Esophagus muscularis mucosa (tissue), 4 donors: ENCODE measurements around the gene CAMK2G. TPM values are rescaled to one million over a fixed set of nuclear protein-coding genes. Genes with fewer than 3 reads are reported as not detected.

Source experiments
- DNase-seq: peaks from one replicate; pipeline ENCODE4 v3.0.0-alpha.2; 2017; ENCODE audit errors: extremely low spot score
- H3K27ac ChIP-seq, 4 donors: fragments of 200-600 bp; sonication (generic); replicated peaks in 1 of 4; 1 replicate in 3 of 4; 2 replicates in 1 of 4; pipeline ENCODE4 v1.5.1; 2016 to 2019; ENCODE audit warnings: mild to moderate bottlenecking in 1 of 4
- H3K27me3 ChIP-seq, 4 donors: fragments of 200-600 bp; sonication (generic); one replicate each; pipeline versions ENCODE4 v1.5.1 to v1.6.0; 2016 to 2019
- H3K36me3 ChIP-seq, 4 donors: fragments of 200-600 bp; sonication (generic); one replicate each; pipeline ENCODE4 v1.5.1; 2016 to 2019
- H3K4me1 ChIP-seq, 4 donors: fragments of 200-600 bp; sonication (generic); one replicate each; pipeline ENCODE4 v1.5.1; 2016 to 2019
- H3K4me3 ChIP-seq, 4 donors: fragments of 200-600 bp; sonication (generic); 1 replicate in 2 of 4; 2 replicates in 2 of 4; pipeline ENCODE4 v1.5.1; 2016 to 2019; ENCODE audit warnings: mild to moderate bottlenecking in 4 of 4, moderate library complexity in 1 of 4
- H3K9me3 ChIP-seq, 4 donors: fragments of 200-600 bp; sonication (generic); 1 replicate in 3 of 4; 2 replicates in 1 of 4; pipeline ENCODE4 v1.5.1; 2016 to 2019
- EP300 ChIP-seq: sonication (generic); formaldehyde crosslinking; IDR thresholded peaks from one replicate; pipeline ENCODE4 v1.6.1; 2017; ENCODE audit warnings: antibody characterized with exemption
- POLR2A ChIP-seq: fragments of 450-650 bp; IDR thresholded peaks from one replicate; pipeline ENCODE4 v1.6.1; 2017; ENCODE audit warnings: antibody characterized with exemption, moderate library complexity, mild to moderate bottlenecking, low read depth
- POLR2AphosphoS5 ChIP-seq, 2 donors: sonication (generic); formaldehyde crosslinking; IDR thresholded peaks; one replicate each; pipeline ENCODE4 v1.6.1; 2017; ENCODE audit warnings: antibody characterized with exemption in 2 of 2
- WGBS: methylation state at CpG from one replicate; pipeline ENCODE4 v1.1.5; 2018; 5-methylcytosine and 5-hydroxymethylcytosine counted together
- intact Hi-C: fragments of 100-400 bp; cut with DNase I; formaldehyde crosslinking; loops from one replicate; pipeline ENCODE4 v1.15.1; 2023
- small RNA-seq, 3 donors: library from RNA; depleted of rRNA; stranded (forward); fragments of <200 nt; gene quantifications; one replicate each; pipeline ENCODE3, GENCODE V24; 2016
- total RNA-seq, 4 donors: library from RNA; depleted of rRNA; stranded (reverse); fragments of >200 nt; gene quantifications; one replicate each; pipeline versions ENCODE4 v1.1.0 to v1.2.1, GENCODE V29; 2016
- TF ChIP-seq, protein P1 (sequence below), 3 experiments: fragments of 200-600 bp in 2 of 3; fragments of 450-650 bp in 1 of 3; sonication (generic) in 2 of 3; IDR thresholded peaks; one replicate each; pipeline ENCODE4 v1.5.1; 2017 to 2019; ENCODE audit warnings: antibody characterized with exemption in 3 of 3, mild to moderate bottlenecking in 2 of 3, moderate library complexity in 1 of 3

CAMK2G gene
- total RNA-seq, 4 donors from 2014 or later = 96.4 to 201 (median 159) TPM

DNA sequence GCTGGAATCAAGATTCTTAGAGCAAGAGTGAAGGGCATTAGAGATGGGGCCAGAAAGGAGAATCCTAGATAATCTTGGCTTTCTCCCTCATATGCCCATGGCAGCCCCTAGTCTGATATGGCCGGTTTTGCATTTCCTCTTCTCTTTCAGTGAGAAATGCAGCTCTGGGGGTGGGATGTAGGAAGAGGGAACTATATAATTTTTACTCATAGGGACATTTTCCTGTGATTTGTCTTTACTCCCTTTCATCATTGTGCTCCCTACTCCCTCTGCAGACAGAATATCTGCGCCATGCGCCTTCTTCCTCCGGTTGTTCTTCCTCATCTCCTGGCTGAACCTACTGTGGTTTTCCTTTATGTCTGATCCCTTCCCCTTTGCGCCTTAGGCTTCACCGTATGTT lies 109.3 kb downstream of the CAMK2G start:
- Histone ChIP-seq H3K4me3 (no peak overlapping the region), H3K27ac (no peak overlapping the region), H3K4me1 (peaks cover 0 to under 1% (median 0%) of the 10 kb centered on the region in 4 donors), H3K36me3 (peaks cover 90 to 100% (median 100%) of the 10 kb centered on the region in 4 donors), H3K27me3 (no peaks in the 10 kb centered on the region), H3K9me3 (no peaks in the 10 kb centered on the region)
- no peak for DNase-seq
- intact Hi-C loops = no loop called here
- 87% methylated on average over 6 of the region's 6 CpGs for WGBS
- TF ChIP-seq, protein P1, sequence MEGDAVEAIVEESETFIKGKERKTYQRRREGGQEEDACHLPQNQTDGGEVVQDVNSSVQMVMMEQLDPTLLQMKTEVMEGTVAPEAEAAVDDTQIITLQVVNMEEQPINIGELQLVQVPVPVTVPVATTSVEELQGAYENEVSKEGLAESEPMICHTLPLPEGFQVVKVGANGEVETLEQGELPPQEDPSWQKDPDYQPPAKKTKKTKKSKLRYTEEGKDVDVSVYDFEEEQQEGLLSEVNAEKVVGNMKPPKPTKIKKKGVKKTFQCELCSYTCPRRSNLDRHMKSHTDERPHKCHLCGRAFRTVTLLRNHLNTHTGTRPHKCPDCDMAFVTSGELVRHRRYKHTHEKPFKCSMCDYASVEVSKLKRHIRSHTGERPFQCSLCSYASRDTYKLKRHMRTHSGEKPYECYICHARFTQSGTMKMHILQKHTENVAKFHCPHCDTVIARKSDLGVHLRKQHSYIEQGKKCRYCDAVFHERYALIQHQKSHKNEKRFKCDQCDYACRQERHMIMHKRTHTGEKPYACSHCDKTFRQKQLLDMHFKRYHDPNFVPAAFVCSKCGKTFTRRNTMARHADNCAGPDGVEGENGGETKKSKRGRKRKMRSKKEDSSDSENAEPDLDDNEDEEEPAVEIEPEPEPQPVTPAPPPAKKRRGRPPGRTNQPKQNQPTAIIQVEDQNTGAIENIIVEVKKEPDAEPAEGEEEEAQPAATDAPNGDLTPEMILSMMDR (IDR thresholded peaks at IDR 0.05) = no peak
- TF ChIP-seq POLR2A (no peak), POLR2AphosphoS5 (IDR thresholded peaks at IDR 0.05) (no peak), EP300 (no peak)

DNA sequence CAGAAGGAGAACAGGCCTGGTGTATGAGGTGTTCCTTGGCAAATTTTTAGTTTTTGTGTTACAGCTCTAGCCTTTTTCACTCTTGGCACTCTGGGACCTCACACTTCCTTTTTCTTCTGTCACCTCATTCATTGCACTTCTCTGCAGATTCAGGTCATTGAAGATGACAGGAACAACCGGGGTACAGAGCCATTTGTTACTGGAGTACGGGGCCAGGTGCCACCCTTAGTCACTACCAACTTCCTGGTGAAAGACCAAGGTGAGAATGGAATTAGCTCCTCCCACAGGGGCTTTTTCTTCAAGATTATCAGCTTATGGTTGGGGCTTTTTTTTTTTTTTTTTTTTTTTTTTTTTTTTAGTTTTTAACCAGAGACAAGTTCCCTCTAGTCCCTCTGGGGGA lies 111.0 kb downstream of the CAMK2G start:
- peaks cover 83 to 100% (median 98%) of the 10 kb centered on the region in 4 donors for H3K36me3 ChIP-seq
- intact Hi-C loops = no loop called here
- peaks cover 0 to 4% (median 2%) of the 10 kb centered on the region in 4 donors for H3K4me1 ChIP-seq
- no peak overlapping the region for H3K4me3 ChIP-seq
- 83% methylated on average over 2 of the region's 2 CpGs for WGBS
- H3K27me3 ChIP-seq = no peaks in the 10 kb centered on the region
- H3K9me3 ChIP-seq = no peaks in the 10 kb centered on the region
- no peak overlapping the region for H3K27ac ChIP-seq
- no peak for TF ChIP-seq EP300
- TF ChIP-seq, protein P1 (IDR thresholded peaks at IDR 0.05) = no peak
- TF ChIP-seq POLR2A = no peak
- no peak for TF ChIP-seq POLR2AphosphoS5 (IDR thresholded peaks at IDR 0.05)
- no peak for DNase-seq

DNA sequence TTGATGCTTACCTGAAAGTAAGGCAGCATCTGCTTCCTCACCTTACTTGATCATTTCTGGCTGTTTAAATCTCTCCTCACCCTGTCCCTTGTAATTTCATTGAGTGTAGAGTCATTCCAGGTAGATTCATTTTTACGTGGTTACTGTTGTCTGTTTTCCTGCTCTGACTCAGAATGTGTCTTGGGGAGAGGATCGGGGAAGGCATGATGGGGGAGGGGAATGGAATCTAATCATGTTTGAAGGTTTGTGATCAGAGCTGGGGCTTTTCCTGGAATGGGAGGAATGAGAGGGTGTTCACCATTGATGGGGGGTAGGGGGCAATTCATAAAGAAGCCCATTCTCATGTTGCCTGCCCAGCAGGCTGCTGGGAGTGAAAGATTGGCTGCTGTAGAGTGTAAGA lies 111.4 kb downstream of the CAMK2G start:
- no peaks in the 10 kb centered on the region for H3K9me3 ChIP-seq
- peaks cover 0 to 4% (median 2%) of the 10 kb centered on the region in 4 donors for H3K4me1 ChIP-seq
- peaks cover 81 to 97% (median 93%) of the 10 kb centered on the region in 4 donors for H3K36me3 ChIP-seq
- no peak overlapping the region for H3K27ac ChIP-seq
- TF ChIP-seq, protein P1 (IDR thresholded peaks at IDR 0.05) = no peak
- no peak for TF ChIP-seq POLR2A
- intact Hi-C loops = no loop called here
- no peaks in the 10 kb centered on the region for H3K27me3 ChIP-seq
- H3K4me3 ChIP-seq = no peak overlapping the region
- WGBS = 64% methylated on average over 2 of the region's 2 CpGs
- DNase-seq = no peak

Small RNA genes lying within 50 kb of the gene (small RNA-seq; reads per million reads assigned to genes)
- gene AC022400.9 = 0 reads per million in 3 donors
- gene ZSWIM8-AS1 = 0 reads per million in 3 donors

Other genes starting within 250 kb of the CAMK2G start
- under 1 TPM in 2 of 4 donors, not detected in 2; 0.17 to 0.29 TPM for gene MYOZ1, start 233.1 kb downstream of the CAMK2G start, total RNA-seq
- gene SYNPO2L, start 218.5 kb downstream of the CAMK2G start, total RNA-seq = not detected
- 1 to 10 TPM; 2.3 to 6.6 (median 2.8) TPM for gene AGAP5, start 176.4 kb downstream of the CAMK2G start, total RNA-seq
- 10 to 100 TPM; 42.4 to 61.3 (median 53.5) TPM for gene SEC24C, start 130.2 kb downstream of the CAMK2G start, total RNA-seq
- 10 to 100 TPM; 14.9 to 32.0 (median 25.6) TPM for gene CHCHD1, start 92.5 kb downstream of the CAMK2G start, total RNA-seq
- gene ZSWIM8, start 88.9 kb downstream of the CAMK2G start, total RNA-seq = 100 to 1,000 TPM in 3 of 4 donors, 10 to 100 TPM in 1; 66.4 to 123 (median 107) TPM
- 10 to 100 TPM; 26.8 to 38.3 (median 31.1) TPM for gene NDST2, start 63.0 kb downstream of the CAMK2G start, total RNA-seq
- 10 to 100 TPM in 1 of 4 donors, 1 to 10 TPM in 3; 4.2 to 38.3 (median 6.9) TPM for gene PLAU, start 36.6 kb upstream of the CAMK2G start, total RNA-seq
- 100 to 1,000 TPM; 412 to 555 (median 448) TPM for gene VCL, start 123.6 kb upstream of the CAMK2G start, total RNA-seq